ENCODE data around the gene WNT2.

Gene WNT2

GRCh38 chr7:117322741-117323304, at the start of gene WNT2:
TSS of gene WNT2 (minus strand) at chr7:117323058. CDS start at chr7:117322989, 69 bp downstream.
- no peak for DNase-seq (ENCODE audit: low spot score)

GRCh38 chr7:117372073-117372472, 49.2 kb upstream of the WNT2 start:
- no peak for DNase-seq (ENCODE audit: low spot score)

GRCh38 chr7:117364339-117365080, 41.7 kb upstream of the WNT2 start:
- no peak for DNase-seq (ENCODE audit: low spot score)

- no peak for DNase-seq (ENCODE audit: low spot score)
Observed at GRCh38 chr7:117362294-117362888, 39.5 kb upstream of the WNT2 start.

GRCh38 chr7:117350027-117350426, 27.2 kb upstream of the WNT2 start:
- no peak for DNase-seq (ENCODE audit: low spot score)

- no peak for DNase-seq (ENCODE audit: low spot score)
Observed at GRCh38 chr7:117349570-117349969, 26.7 kb upstream of the WNT2 start.

GRCh38 chr7:117347962-117348672, 25.3 kb upstream of the WNT2 start:
- no peak for DNase-seq (ENCODE audit: low spot score)

GRCh38 chr7:117347480-117347879, 24.6 kb upstream of the WNT2 start:
- DNase-seq (ENCODE audit: low spot score) = no peak

- no peak for DNase-seq (ENCODE audit: low spot score)
Observed at GRCh38 chr7:117346161-117346560, 23.3 kb upstream of the WNT2 start.

- no peak for DNase-seq (ENCODE audit: low spot score)
Observed at GRCh38 chr7:117338020-117338419, 15.2 kb upstream of the WNT2 start.

GRCh38 chr7:117333168-117333567, 10.3 kb upstream of the WNT2 start:
- DNase-seq (ENCODE audit: low spot score) = no peak

- no peak for DNase-seq (ENCODE audit: low spot score)
Observed at GRCh38 chr7:117332031-117332430, 9.2 kb upstream of the WNT2 start.

GRCh38 chr7:117325836-117326235, 3.0 kb upstream of the WNT2 start:
- no peak for DNase-seq (ENCODE audit: low spot score)

GRCh38 chr7:117324960-117325359, 2.1 kb upstream of the WNT2 start:
- DNase-seq (ENCODE audit: low spot score) = no peak

- DNase-seq (ENCODE audit: low spot score) = no peak
Observed at GRCh38 chr7:117323851-117324711, 1.2 kb upstream of the WNT2 start.

- DNase-seq (ENCODE audit: low spot score) = no peak
Observed at GRCh38 chr7:117323305-117323850, 520 bp upstream of the WNT2 start.

GRCh38 chr7:117320523-117320922, 2.3 kb downstream of the WNT2 start:
- no peak for DNase-seq (ENCODE audit: low spot score)

- DNase-seq (ENCODE audit: low spot score) = no peak
Observed at GRCh38 chr7:117319181-117319580, 3.7 kb downstream of the WNT2 start.

- no peak for DNase-seq (ENCODE audit: low spot score)
Observed at GRCh38 chr7:117313582-117313981, 9.3 kb downstream of the WNT2 start.

GRCh38 chr7:117312593-117313580, 10.0 kb downstream of the WNT2 start:
- DNase-seq (ENCODE audit: low spot score) = peak; percentile 33

All from RKO (cell line).